OCI-LY3 (cell line): Measurements from ENCODE around the gene VAT1L.

ENCODE experiments used
- EZH2phosphoT487 ChIP-seq: fragments of 200-600 bp; shearing (Covaris generic); IDR thresholded peaks from 2 replicates; pipeline ENCODE4 v1.6.1; 2018; ENCODE audit warnings: antibody characterized with exemption, mixed run types, low read depth
- TF ChIP-seq, protein P1 (sequence below): fragments of 200-600, 300-600 bp; sonication (generic); IDR thresholded peaks from 2 replicates; pipeline ENCODE4 v1.5.1; 2014; ENCODE audit warnings: antibody characterized with exemption, low read length, low read depth

DNA sequence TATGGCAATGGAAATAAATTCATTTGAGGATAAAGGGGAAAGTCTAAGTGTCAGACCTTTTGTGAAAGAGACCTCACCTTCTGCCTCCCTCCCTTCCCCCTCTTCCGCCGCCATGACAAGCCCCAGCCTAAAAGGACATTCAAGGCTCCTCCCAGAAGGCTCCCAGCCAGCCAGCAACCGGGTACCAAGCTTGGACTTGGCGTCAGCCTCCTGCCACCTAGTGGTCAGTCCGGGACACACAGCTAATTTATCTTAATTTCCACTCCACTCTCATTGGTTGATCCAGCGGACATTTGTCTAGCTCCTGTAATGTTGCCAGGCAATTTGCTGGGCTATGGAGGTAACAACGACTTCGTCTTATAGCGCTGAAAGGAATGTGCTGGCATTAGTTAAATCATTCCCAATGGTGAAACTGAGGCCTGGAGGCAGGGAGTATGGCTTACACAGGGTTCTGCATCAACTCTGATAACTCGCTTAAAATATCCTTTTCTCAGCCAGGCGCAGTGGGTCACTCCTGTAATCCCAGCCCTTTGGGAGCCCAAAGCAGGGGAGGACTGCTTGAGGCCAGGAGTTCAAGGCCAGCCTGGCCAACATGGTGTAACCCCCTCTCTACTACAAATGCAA, 214.7 kb downstream of the VAT1L start:
- TF ChIP-seq, protein P1, sequence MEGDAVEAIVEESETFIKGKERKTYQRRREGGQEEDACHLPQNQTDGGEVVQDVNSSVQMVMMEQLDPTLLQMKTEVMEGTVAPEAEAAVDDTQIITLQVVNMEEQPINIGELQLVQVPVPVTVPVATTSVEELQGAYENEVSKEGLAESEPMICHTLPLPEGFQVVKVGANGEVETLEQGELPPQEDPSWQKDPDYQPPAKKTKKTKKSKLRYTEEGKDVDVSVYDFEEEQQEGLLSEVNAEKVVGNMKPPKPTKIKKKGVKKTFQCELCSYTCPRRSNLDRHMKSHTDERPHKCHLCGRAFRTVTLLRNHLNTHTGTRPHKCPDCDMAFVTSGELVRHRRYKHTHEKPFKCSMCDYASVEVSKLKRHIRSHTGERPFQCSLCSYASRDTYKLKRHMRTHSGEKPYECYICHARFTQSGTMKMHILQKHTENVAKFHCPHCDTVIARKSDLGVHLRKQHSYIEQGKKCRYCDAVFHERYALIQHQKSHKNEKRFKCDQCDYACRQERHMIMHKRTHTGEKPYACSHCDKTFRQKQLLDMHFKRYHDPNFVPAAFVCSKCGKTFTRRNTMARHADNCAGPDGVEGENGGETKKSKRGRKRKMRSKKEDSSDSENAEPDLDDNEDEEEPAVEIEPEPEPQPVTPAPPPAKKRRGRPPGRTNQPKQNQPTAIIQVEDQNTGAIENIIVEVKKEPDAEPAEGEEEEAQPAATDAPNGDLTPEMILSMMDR = peak; percentile 92
- TF ChIP-seq EZH2phosphoT487 = no peak
